NT2/D1 (cell line): ENCODE data around the gene FUT2.

Experiments used
- YY1 ChIP-seq: IDR thresholded peaks from 2 replicates; pipeline ENCODE4 v1.6.1; 2011; ENCODE audit not compliant: insufficient read length, insufficient read depth
- ZNF274 ChIP-seq: IDR thresholded peaks from 2 replicates; pipeline ENCODE4 v1.6.1; 2011; ENCODE audit warnings: mild to moderate bottlenecking, low read depth, low read length

- no peak for TF ChIP-seq YY1
- no peak for TF ChIP-seq ZNF274
These were observed 25.0 kb downstream of the FUT2 start for GRCh38 chr19:48720613-48721296.
